ENCODE data around the gene GALNT9. TPM values are rescaled to one million over a fixed set of nuclear protein-coding genes. Genes with fewer than 3 reads are reported as not detected.
"Not testable (repeated sequence)": the region's sequence is repeated elsewhere in the genome, so short reads cannot be mapped to it uniquely, and the experiment has no call there.

Gene GALNT9
- total and polyA plus RNA-seq, 2 donors, result 0.91 to 1.5 TPM

- 96% methylated on average over 32 of the region's 32 CpGs for WGBS
- peaks cover 34% of the 10 kb centered on the region in 2 donors for H3K36me3 ChIP-seq (ENCODE audit: control insufficient read depth in 2 of 2, insufficient read depth in 2 of 2, low read length in 1 of 2)
- no peak for DNase-seq (ENCODE audit: low read depth in 6 of 9, low spot score in 9 of 9)
Observed at GRCh38 chr12:132151766-132152410, 177.5 kb downstream of the GALNT9 start.

DNA sequence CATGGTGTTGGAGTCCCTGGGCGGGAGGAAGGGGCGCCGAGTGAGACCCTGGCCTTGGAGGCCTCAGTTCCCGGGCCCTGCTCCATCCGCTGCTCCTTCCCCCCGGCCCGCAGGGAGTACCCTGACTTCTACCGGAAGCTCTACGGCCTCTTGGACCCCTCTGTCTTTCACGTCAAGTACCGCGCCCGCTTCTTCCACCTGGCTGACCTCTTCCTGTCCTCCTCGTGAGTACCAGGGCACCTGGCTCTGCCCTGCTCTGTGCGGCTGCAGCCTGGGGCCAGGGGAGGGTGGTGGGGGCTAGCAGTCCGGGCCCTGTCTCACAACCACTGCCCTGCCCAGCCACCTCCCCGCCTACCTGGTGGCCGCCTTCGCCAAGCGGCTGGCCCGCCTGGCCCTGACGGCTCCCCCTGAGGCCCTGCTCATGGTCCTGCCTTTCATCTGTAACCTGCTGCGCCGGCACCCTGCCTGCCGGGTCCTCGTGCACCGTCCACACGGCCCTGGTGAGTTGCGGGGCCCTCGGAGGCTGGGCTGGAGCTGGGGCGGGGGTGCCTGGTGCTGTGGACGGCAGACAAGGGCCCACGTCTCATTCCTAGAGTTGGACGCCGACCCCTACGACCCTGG is 178.1 kb downstream of the GALNT9 start:
- Histone ChIP-seq H3K4me1 (ENCODE audit: control insufficient read depth in 2 of 2, insufficient read depth in 2 of 2, low read length in 2 of 2) (peaks cover 0 to 7% of the 10 kb centered on the region in 2 donors), H3K27ac (ENCODE audit: low read depth in 1 of 2, low read length in 1 of 2) (no peak overlapping the region), H3K4me3 (ENCODE audit: low read length in 2 of 2) (no peak overlapping the region), H3K27me3 (ENCODE audit: control insufficient read depth in 2 of 2, insufficient read depth in 1 of 2, low read length in 1 of 2) (no peaks in the 10 kb centered on the region), H3K36me3 (ENCODE audit: control insufficient read depth in 2 of 2, insufficient read depth in 2 of 2, low read length in 1 of 2) (peaks cover 29 to 32% of the 10 kb centered on the region in 2 donors), H3K9me3 (ENCODE audit: control insufficient read depth in 2 of 2, insufficient read depth in 1 of 2, low read length in 1 of 2) (peaks cover 0 to 6% of the 10 kb centered on the region in 2 donors)
- DNase-seq (ENCODE audit: low read depth in 6 of 9, low spot score in 9 of 9), result no peak
- 97% methylated on average over 36 of the region's 36 CpGs for WGBS

More at GRCh38 chr12:132151766-132152410, 177.5 kb downstream of the GALNT9 start:
- no peaks in the 10 kb centered on the region for H3K27me3 ChIP-seq (ENCODE audit: control insufficient read depth in 2 of 2, insufficient read depth in 1 of 2, low read length in 1 of 2)
- peaks cover 0 to 7% of the 10 kb centered on the region in 2 donors for H3K4me1 ChIP-seq (ENCODE audit: control insufficient read depth in 2 of 2, insufficient read depth in 2 of 2, low read length in 2 of 2)
- H3K4me3 ChIP-seq (ENCODE audit: low read length in 2 of 2), result no peak overlapping the region
- H3K9me3 ChIP-seq (ENCODE audit: control insufficient read depth in 2 of 2, insufficient read depth in 1 of 2, low read length in 1 of 2), result peaks cover 2 to 6% of the 10 kb centered on the region in 2 donors
- no peak overlapping the region for H3K27ac ChIP-seq (ENCODE audit: low read depth in 1 of 2, low read length in 1 of 2)

GRCh38 chr12:132150780-132151144 is 178.6 kb downstream of the GALNT9 start:
- H3K36me3 ChIP-seq (ENCODE audit: control insufficient read depth in 2 of 2, insufficient read depth in 2 of 2, low read length in 1 of 2), result peaks cover 29 to 34% of the 10 kb centered on the region in 2 donors
- DNase-seq (ENCODE audit: low read depth in 6 of 9, low spot score in 9 of 9), result no peak

GRCh38 chr12:132149526-132149925 is 179.9 kb downstream of the GALNT9 start:
- WGBS, result 95% methylated on average over 19 of the region's 32 CpGs
- DNase-seq (ENCODE audit: low read depth in 6 of 9, low spot score in 9 of 9); H3K9me3 ChIP-seq (ENCODE audit: control insufficient read depth in 2 of 2, insufficient read depth in 1 of 2, low read length in 1 of 2); H3K4me3 ChIP-seq (ENCODE audit: low read length in 2 of 2); H3K27me3 ChIP-seq (ENCODE audit: control insufficient read depth in 2 of 2, insufficient read depth in 1 of 2, low read length in 1 of 2); H3K27ac ChIP-seq (ENCODE audit: low read depth in 1 of 2, low read length in 1 of 2): not testable (repeated sequence)
- H3K4me1 ChIP-seq (ENCODE audit: control insufficient read depth in 2 of 2, insufficient read depth in 2 of 2, low read length in 2 of 2), result peaks cover 0 to 16% of the 10 kb centered on the region in 2 donors
- H3K36me3 ChIP-seq (ENCODE audit: control insufficient read depth in 2 of 2, insufficient read depth in 2 of 2, low read length in 1 of 2), result peaks cover 29 to 34% of the 10 kb centered on the region in 2 donors

More at GRCh38 chr12:132150780-132151144, 178.6 kb downstream of the GALNT9 start:
- Histone ChIP-seq H3K9me3 (ENCODE audit: control insufficient read depth in 2 of 2, insufficient read depth in 1 of 2, low read length in 1 of 2) (peaks cover 0 to 6% of the 10 kb centered on the region in 2 donors), H3K4me1 (ENCODE audit: control insufficient read depth in 2 of 2, insufficient read depth in 2 of 2, low read length in 2 of 2) (peaks cover 0 to 7% of the 10 kb centered on the region in 2 donors), H3K27me3 (ENCODE audit: control insufficient read depth in 2 of 2, insufficient read depth in 1 of 2, low read length in 1 of 2) (no peaks in the 10 kb centered on the region), H3K4me3 (ENCODE audit: low read length in 2 of 2) (no peak overlapping the region), H3K27ac (ENCODE audit: low read depth in 1 of 2, low read length in 1 of 2) (peak overlapping the region in 1 of 2 donors; percentile 2)
- 97% methylated on average over 6 of the region's 6 CpGs for WGBS

DNA sequence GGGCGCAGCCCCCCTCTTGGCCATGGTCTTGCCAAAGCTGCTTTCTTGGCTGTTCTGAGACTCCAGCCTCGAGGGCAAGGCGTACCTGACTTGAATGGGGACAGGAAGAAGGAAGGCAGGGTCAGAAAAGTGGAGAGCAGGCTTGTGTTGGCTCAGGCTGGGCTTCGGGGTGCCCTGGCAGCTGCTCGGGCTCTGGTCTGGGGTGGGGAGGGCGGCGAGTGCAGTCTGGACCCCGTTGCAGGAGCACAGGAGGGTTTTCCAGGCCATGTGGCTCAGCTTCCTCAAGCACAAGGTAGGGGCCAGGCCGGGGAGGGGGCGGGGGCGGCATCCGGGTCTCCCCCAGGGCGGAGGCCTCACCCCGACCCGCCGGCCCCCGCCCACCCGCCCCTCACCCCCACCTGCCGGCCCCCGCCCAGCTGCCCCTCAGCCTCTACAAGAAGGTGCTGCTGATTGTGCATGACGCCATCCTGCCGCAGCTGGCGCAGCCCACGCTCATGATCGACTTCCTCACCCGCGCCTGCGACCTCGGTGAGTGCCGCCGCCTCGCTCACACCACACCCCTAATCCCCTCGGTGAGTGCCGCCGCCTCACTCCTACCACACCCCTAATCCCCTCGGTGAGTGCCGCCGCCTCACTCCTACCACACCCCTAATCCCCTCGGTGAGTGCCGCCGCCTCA is 180.9 kb downstream of the GALNT9 start:
- WGBS, result 97% methylated on average over 37 of the region's 41 CpGs
- Histone ChIP-seq H3K9me3 (ENCODE audit: control insufficient read depth in 2 of 2, insufficient read depth in 1 of 2, low read length in 1 of 2) (no peaks in the 10 kb centered on the region), H3K4me1 (ENCODE audit: control insufficient read depth in 2 of 2, insufficient read depth in 2 of 2, low read length in 2 of 2) (peaks cover 0 to 9% of the 10 kb centered on the region in 2 donors), H3K27me3 (ENCODE audit: control insufficient read depth in 2 of 2, insufficient read depth in 1 of 2, low read length in 1 of 2) (no peaks in the 10 kb centered on the region), H3K36me3 (ENCODE audit: control insufficient read depth in 2 of 2, insufficient read depth in 2 of 2, low read length in 1 of 2) (peaks cover 29 to 34% of the 10 kb centered on the region in 2 donors), H3K27ac (ENCODE audit: low read depth in 1 of 2, low read length in 1 of 2) (no peak overlapping the region), H3K4me3 (ENCODE audit: low read length in 2 of 2) (no peak overlapping the region)
- DNase-seq (ENCODE audit: low read depth in 6 of 9, low spot score in 9 of 9), result no peak

- Histone ChIP-seq H3K9me3 (ENCODE audit: control insufficient read depth in 2 of 2, insufficient read depth in 1 of 2, low read length in 1 of 2) (no peaks in the 10 kb centered on the region), H3K4me1 (ENCODE audit: control insufficient read depth in 2 of 2, insufficient read depth in 2 of 2, low read length in 2 of 2) (peaks cover 7 to 16% of the 10 kb centered on the region in 2 donors), H3K27ac (ENCODE audit: low read depth in 1 of 2, low read length in 1 of 2) (no peak overlapping the region), H3K4me3 (ENCODE audit: low read length in 2 of 2) (no peak overlapping the region), H3K27me3 (ENCODE audit: control insufficient read depth in 2 of 2, insufficient read depth in 1 of 2, low read length in 1 of 2) (no peaks in the 10 kb centered on the region), H3K36me3 (ENCODE audit: control insufficient read depth in 2 of 2, insufficient read depth in 2 of 2, low read length in 1 of 2) (peaks cover 29 to 34% of the 10 kb centered on the region in 2 donors)
- DNase-seq (ENCODE audit: low read depth in 6 of 9, low spot score in 9 of 9), result no peak
- 97% methylated on average over 38 of the region's 38 CpGs for WGBS
Observed at GRCh38 chr12:132147423-132148367, 181.7 kb downstream of the GALNT9 start.

DNA sequence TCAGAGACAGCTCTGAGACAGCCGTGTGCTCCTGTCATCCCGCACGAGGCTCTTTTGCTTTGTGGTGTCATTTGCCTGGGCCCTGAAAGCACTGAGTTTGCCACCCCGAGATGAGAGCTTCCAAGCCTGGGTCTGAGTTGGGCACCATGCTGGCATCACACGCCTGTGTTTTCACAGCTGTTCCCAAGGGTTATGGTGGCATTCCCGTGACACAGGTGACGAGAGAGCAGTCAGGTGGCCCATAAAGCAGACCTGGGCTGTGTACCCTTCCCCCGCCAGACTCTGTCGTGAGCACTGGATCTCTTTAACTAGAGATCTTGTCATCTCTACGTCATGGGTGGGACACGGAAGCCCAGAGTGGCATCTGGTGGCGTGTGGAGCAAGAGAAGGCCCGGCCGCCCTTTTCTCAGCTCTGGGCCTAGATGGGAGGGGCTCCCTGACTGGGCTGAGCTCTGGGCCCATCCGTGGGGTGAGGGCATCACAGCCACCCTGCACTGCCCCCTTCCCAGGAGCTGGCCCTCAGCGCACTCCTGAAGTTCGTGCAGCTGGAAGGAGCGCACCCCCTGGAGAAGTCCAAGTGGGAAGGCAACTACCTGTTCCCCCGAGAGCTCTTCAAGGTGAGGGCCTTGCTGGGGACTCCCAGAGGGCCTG is 182.5 kb downstream of the GALNT9 start:
- Histone ChIP-seq H3K4me1 (ENCODE audit: control insufficient read depth in 2 of 2, insufficient read depth in 2 of 2, low read length in 2 of 2) (peaks cover 8 to 18% of the 10 kb centered on the region in 2 donors), H3K9me3 (ENCODE audit: control insufficient read depth in 2 of 2, insufficient read depth in 1 of 2, low read length in 1 of 2) (no peaks in the 10 kb centered on the region), H3K27me3 (ENCODE audit: control insufficient read depth in 2 of 2, insufficient read depth in 1 of 2, low read length in 1 of 2) (no peaks in the 10 kb centered on the region), H3K4me3 (ENCODE audit: low read length in 2 of 2) (no peak overlapping the region), H3K27ac (ENCODE audit: low read depth in 1 of 2, low read length in 1 of 2) (no peak overlapping the region), H3K36me3 (ENCODE audit: control insufficient read depth in 2 of 2, insufficient read depth in 2 of 2, low read length in 1 of 2) (peaks cover 27 to 29% of the 10 kb centered on the region in 2 donors)
- DNase-seq (ENCODE audit: low read depth in 6 of 9, low spot score in 9 of 9), result no peak
- 96% methylated on average over 19 of the region's 19 CpGs for WGBS
